Measurements from ENCODE around the gene SNAI3.

Gene SNAI3

DNA sequence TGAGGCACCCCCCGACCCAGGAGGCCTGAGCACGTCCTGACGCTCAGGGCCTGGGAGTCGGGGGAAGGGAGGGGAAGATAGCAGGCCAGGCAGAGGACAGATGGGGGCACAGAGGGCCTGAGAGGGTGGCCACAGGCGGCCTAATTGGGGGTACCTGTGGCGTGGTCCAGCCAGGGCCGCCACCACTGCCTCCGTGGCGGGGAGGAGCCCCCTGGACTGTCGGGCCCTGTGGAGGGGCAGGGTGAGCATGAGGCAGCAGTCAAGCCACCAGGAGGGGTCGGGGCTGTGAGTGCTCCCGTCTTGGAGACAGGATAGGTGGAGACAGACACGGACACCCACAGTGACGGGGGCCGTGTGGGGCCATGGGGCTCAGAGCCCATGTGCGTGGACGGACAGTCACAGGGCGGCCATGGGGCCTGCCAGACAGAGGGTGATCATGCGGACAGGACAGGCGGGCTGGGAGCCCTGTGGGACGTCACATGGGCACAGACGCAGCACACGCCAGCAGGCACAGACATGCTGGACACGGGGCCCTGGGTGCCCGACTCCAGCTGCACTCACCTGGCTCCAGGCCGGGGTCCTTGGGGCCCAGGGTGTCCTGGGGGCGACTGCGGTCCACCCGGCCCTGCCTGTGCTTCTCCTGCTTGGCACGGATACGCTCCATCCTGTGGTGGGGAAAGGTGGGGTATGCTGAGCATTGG is 38.7 kb upstream of the SNAI3 start:
- no peaks in the 10 kb centered on the region for H3K9me3 Mint-ChIP-seq
- H3K36me3 Mint-ChIP-seq: peaks cover 1% of the 10 kb centered on the region
- no peaks in the 10 kb centered on the region for H3K27me3 Mint-ChIP-seq
- no peak overlapping the region for H3K27ac Mint-ChIP-seq
- H3K4me3 Mint-ChIP-seq: no peak overlapping the region
- H3K4me1 Mint-ChIP-seq: no peaks in the 10 kb centered on the region

DNA sequence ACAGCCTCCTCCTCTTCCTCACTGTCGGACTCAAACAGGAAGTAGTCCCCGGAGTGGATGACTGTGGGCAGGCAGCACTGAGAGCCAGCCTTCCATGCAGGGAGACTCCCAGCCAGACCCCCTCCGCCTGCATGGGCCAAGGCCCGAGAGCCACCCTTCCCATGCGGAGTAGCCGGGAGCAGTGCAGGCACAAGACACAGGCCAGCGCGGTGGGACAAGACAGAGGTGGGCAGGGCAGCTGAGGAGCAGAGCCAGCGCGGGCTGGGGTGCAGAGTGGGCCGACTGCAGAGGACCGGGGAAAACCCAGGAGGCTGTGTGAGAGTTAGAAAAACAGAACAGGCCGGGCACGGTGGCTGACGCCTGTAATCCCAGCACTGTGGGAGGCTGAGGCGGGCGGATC is 37.6 kb upstream of the SNAI3 start:
- H3K4me3 Mint-ChIP-seq: no peak overlapping the region
- no peak overlapping the region for H3K27ac Mint-ChIP-seq
- no peaks in the 10 kb centered on the region for H3K9me3 Mint-ChIP-seq
- no peaks in the 10 kb centered on the region for H3K27me3 Mint-ChIP-seq
- H3K36me3 Mint-ChIP-seq: peaks cover 3% of the 10 kb centered on the region
- no peaks in the 10 kb centered on the region for H3K4me1 Mint-ChIP-seq

DNA sequence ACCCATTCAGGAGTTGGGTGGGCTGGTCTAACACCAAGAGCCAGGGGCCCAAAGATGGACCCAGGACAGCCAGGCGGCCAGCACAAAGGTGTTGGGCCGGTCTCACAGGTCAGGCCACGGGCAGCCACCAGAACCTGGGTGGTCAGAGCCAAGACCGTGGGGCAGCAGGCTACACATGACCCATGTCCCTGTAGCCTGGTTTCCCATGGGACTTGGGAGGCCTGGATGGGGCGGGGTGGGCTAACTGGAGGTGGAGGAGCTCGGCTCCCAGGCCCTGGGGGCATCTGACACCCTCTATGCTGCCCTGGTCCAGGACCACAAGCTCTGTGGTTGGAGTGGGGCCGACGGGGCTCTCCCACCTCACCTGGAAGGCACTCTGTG is 37.2 kb upstream of the SNAI3 start:
- no peak overlapping the region for H3K27ac Mint-ChIP-seq
- no peak overlapping the region for H3K4me3 Mint-ChIP-seq
- H3K4me1 Mint-ChIP-seq: no peaks in the 10 kb centered on the region
- H3K9me3 Mint-ChIP-seq: no peaks in the 10 kb centered on the region
- H3K27me3 Mint-ChIP-seq: no peaks in the 10 kb centered on the region
- peaks cover 3% of the 10 kb centered on the region for H3K36me3 Mint-ChIP-seq

DNA sequence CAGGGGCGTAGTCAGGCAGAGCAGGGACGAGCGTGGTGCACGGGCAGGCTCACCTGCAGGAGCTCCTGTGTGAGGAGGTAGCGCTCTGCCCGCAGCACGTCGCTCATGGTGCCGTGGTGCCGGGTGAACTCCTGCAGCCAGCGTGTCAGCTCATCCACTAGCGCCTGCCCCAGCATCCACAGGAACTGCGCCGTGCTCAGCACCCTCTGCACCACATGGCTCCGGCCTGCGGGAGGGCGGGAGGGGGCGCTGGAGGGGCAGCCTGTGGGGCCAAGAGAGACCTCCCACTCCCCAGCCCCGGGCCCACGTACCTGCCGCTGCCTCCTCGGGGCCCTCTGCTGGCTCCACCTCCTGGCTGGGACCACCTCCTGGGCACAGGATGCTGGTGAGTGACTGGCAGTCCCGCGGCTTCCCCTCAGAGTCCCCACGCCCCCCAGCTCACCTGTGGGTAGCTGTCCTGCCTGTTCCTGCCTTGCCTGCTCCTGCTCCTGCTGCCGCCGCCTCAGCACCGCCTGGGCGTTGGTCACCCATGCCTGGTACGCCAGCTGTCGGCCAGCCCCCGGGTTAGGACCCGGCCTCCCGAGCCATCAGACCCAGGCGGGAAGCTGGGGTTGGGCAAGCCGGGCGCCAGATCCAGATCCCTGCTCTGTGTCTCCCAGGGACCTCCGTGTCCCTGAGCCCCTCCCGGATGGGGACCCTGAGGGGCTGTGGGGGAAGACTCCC is 36.6 kb upstream of the SNAI3 start:
- Mint-ChIP-seq H3K9me3 (no peaks in the 10 kb centered on the region), H3K4me1 (no peaks in the 10 kb centered on the region), H3K4me3 (no peak overlapping the region), H3K27me3 (no peaks in the 10 kb centered on the region), H3K36me3 (peaks cover 3% of the 10 kb centered on the region), H3K27ac (no peak overlapping the region)

DNA sequence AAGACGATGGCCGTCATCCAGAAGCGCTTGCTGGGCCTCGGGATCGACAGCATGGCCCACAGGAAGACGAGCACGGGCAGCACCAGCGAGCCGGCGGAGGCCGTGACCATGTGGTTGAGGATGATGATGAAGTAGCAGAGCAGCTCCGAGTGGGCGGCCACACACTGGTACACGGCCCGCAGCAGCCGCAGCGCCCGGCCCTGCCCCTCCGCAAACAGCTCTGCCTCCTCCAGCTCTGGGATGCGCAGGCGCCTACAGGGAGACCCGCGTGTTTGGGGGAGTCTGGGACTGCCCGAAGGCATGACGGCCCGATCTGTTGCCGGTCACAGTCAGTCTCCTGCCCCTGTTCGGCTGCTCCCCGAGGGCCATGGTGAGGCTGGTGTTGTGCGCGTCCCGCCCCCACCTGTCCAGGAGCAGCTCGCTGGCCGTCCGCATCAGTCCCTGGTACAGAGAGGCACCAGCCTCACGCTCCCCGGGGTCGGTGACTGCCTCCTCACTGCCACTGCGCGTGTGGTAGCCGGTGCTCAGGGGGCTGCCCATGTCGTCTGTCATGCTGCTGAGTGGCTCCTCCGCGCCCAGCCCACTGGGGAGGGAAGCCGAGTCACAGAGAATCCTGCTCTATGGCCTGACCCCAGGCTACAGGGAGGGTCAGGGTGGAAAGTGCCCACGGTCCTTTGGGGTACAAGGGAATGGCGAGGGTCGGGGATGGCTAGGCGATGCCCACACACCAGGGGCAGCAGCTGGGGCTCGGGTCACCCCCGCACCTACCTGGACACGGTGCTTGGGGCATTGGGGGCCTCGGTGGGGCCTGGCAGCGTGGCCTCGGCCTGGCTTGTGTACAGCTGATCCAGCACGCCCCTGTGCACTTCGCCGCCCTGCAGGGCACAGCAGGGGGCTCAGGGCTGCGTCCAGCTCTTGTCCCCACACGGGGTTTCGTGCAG is 35.8 kb upstream of the SNAI3 start:
- Mint-ChIP-seq H3K9me3 (no peaks in the 10 kb centered on the region), H3K27ac (no peak overlapping the region), H3K4me1 (no peaks in the 10 kb centered on the region), H3K27me3 (no peaks in the 10 kb centered on the region), H3K36me3 (peaks cover 5% of the 10 kb centered on the region), H3K4me3 (no peak overlapping the region)

DNA sequence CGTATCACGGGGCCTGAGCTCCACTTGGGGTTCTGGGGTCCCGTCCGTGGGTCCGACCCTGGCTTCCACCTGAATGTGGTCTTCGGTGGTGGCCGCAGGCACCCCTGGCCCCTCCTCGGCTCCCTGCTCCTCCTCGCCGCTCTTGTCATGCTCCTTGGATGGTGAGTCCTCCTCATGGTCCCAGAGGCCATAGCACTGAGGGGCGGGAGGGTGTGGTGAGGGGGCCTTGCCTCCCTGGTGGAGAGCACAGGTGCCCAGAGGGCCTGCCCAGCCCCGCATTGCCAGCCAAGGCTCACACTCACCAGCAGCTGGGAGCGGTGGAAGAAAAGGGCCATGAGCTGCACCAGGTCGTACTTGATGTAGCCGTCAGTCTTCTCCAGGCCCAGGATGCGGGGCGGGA is 34.9 kb upstream of the SNAI3 start:
- no peak overlapping the region for H3K27ac Mint-ChIP-seq

DNA sequence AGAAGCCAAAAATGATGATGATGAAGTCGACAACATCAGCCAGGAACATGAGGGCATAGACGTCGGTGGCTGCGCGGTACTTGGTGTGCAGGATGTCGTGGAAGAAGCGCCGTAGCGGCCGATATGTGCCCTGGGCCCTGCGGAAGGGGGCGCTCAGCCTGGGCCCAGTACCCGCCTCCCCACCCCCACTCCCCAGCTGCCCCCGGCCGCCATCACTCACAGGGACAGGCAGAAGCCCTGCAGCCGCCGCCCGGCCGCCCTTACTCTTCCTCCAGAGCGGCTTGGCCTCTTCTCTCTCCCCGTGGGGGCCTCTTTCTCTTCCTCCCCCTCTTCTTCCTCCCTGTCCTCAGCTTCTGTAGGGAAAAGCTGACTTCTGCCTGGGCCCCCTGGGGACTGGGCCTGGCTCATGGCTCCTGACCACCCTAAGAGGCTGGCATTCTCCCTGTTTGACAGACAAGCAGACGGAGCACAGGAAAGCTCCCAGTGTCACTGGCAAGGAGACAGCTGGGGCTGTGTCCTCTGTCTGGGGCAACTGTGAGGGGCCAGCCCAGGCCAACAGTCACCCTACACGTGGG is 34.2 kb upstream of the SNAI3 start:
- Mint-ChIP-seq H3K4me1 (no peaks in the 10 kb centered on the region), H3K27me3 (no peaks in the 10 kb centered on the region), H3K9me3 (no peaks in the 10 kb centered on the region), H3K27ac (peak overlapping the region; percentile 59), H3K36me3 (peaks cover 5% of the 10 kb centered on the region), H3K4me3 (no peak overlapping the region)

More for the DNA sequence above, 34.9 kb upstream of the SNAI3 start:
- Mint-ChIP-seq H3K4me1 (no peaks in the 10 kb centered on the region), H3K9me3 (no peaks in the 10 kb centered on the region), H3K27me3 (no peaks in the 10 kb centered on the region), H3K36me3 (peaks cover 5% of the 10 kb centered on the region), H3K4me3 (no peak overlapping the region)

DNA sequence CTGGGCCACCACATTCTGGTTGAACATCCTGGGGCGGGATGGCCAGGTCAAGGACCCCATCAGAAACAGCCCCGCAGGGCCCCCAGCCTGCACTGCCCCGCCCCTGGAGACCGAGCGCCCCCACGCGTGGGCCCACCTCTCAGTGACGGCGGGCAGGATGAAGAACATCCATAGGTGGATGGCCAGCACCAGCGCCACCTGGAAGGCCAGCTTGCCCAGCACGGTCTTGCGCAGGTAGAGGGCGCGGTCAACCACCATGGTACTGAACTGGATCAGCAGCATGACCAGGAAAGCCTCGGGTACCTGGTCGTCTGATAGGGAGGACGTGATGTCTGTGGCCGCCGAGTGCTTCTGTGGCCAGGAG is 33.6 kb upstream of the SNAI3 start:
- peak overlapping the region; percentile 30 for H3K27ac Mint-ChIP-seq
- H3K9me3 Mint-ChIP-seq: no peaks in the 10 kb centered on the region
- peaks cover 5% of the 10 kb centered on the region for H3K36me3 Mint-ChIP-seq

DNA sequence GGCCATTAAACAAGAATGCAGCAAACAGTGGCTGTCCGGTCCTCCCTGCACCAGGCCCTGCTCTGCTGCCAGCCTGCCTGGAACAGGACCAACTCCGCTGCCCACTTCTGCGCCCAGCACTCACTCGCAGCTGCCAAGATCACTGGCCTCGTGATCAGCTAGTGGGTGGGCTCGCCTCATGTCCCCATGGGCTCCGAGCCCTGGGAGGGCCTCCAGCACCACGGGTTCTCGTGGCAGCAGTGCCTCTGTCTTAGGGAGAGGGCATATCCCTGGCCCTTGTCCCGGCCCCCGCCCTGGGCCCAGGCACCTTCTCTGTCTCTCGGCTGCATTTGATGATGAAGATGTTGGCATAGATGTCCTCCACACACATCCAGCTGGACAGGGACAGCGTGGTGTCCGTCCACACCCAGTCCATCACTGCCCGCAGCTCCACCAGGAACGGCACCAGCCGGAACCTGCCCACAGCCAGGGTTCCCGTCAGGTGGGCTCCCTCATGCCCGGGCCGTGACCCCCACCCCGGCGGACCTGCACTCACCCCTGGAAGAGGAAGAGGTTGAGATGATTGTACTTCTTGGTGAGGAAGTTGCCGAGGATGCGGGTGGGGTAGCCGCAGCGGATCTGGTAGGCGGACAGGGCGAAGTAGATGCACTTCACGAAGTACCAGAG is 33.1 kb upstream of the SNAI3 start:
- no peaks in the 10 kb centered on the region for H3K9me3 Mint-ChIP-seq
- peaks cover 5% of the 10 kb centered on the region for H3K36me3 Mint-ChIP-seq
- no peaks in the 10 kb centered on the region for H3K4me1 Mint-ChIP-seq

More for the DNA sequence above, 33.6 kb upstream of the SNAI3 start:
- no peaks in the 10 kb centered on the region for H3K4me1 Mint-ChIP-seq
- H3K4me3 Mint-ChIP-seq: no peak overlapping the region
- no peaks in the 10 kb centered on the region for H3K27me3 Mint-ChIP-seq

DNA sequence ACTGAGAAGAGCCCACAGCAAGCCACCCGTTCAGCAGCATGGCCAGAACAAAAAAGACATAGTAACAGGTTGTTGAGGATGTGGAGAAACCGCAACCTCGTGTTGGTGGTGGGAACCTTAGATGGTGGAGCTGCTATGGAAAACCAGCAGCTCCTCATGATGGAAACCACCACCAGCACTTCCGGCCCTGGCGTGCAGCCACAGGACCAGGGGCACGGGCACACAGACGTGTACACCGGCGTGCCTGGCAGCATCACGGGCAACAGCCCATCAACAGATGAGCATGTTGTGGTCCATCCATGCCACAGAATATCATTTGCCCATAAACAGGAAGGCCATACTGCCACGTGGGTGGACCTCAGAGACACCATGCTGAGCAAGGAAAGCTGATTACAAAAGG is 31.9 kb upstream of the SNAI3 start:
- Mint-ChIP-seq H3K27me3 (no peaks in the 10 kb centered on the region), H3K27ac (peak overlapping the region; percentile 23), H3K9me3 (no peaks in the 10 kb centered on the region), H3K4me3 (no peak overlapping the region), H3K4me1 (no peaks in the 10 kb centered on the region), H3K36me3 (peaks cover 5% of the 10 kb centered on the region)

More for the DNA sequence above, 33.1 kb upstream of the SNAI3 start:
- Mint-ChIP-seq H3K4me3 (no peak overlapping the region), H3K27ac (no peak overlapping the region), H3K27me3 (no peaks in the 10 kb centered on the region)

DNA sequence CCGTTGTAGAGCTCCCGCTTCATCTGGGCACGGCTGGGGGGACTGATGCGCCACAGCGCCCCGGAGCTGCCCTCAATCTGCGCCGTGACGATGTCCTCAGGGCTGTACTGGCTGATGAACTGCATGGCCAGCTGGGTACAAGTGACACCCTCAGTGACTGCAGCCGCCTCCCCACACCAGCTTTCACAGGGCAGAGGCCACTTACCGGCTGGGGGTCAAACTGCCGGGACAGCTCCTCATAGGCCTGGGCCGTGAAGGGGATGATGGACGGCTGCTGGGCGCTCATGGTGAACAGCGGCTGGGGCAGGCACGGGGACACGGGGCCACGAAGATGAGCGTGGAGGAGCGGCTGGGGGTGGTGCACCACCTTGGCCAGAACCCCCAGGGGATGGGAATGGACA is 30.3 kb upstream of the SNAI3 start:
- Mint-ChIP-seq H3K9me3 (no peaks in the 10 kb centered on the region), H3K27me3 (no peaks in the 10 kb centered on the region), H3K4me1 (peaks cover 5% of the 10 kb centered on the region), H3K36me3 (peaks cover 5% of the 10 kb centered on the region), H3K27ac (no peak overlapping the region), H3K4me3 (no peak overlapping the region)

DNA sequence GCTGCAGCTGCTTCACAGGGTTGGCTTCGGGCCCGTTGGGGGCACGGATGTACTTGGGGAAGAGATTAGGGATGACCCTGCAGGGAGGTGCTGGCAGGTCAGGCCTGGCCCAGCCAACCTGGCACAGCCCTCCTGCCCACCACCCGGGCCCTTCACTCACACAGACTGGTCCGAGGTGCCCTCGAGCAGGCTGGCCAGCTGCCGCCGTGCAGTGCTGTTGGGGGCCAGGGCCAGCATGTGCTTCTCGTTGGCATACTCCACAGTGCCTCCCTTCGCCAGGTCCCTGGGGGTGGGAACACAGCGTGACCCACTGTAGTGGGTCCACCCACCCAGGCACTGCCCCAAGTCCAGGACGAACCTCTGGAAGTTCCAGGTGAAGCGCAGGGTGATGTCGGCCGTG is 29.9 kb upstream of the SNAI3 start:
- peaks cover 7% of the 10 kb centered on the region for H3K4me1 Mint-ChIP-seq
- no peaks in the 10 kb centered on the region for H3K9me3 Mint-ChIP-seq
- no peak overlapping the region for H3K4me3 Mint-ChIP-seq
- no peaks in the 10 kb centered on the region for H3K27me3 Mint-ChIP-seq
- H3K36me3 Mint-ChIP-seq: peaks cover 5% of the 10 kb centered on the region
- no peak overlapping the region for H3K27ac Mint-ChIP-seq

DNA sequence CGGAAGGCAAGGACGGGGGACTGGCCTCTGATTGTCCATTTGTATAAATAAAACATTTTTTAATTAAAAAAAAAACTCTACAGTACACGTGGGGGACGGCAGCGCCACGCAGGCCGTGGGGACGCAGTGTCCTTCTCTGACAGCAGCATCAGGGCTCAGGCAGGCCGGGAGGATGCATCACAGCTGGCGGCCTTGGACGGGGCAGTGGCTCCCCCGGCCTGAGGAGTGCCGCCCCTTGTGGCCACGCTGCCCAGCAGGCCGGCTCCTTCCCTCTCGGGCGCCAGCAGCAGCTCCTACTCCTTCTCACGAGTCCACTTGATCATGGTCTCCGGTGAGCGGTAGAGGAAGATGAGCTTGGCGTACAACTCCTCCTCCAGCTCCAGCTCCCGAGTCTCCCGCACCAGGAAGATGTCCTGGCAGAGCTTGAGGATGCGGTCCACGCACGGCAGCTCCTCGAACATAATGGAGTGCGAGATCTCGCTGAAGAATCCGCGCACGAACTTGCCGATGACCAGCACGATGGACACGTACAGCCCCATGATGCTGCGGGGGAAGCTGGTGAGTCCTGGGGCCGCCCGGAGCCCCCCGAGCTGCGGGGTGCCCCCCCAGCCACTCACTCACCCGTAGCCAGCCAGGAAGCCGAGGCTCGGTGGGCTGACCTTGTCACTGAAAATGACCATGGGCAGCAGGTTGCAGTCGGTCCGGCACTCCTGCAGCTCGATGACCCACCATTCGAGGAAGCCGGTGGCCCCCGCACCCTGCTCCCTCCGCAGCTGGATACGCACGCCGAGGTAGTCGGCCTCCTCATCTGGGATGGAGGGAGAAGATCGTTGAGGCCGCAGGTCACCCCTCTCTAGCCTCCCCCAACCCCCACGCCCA is 29.2 kb upstream of the SNAI3 start:
- peaks cover 7% of the 10 kb centered on the region for H3K4me1 Mint-ChIP-seq

More for the DNA sequence above, 29.2 kb upstream of the SNAI3 start:
- Mint-ChIP-seq H3K9me3 (no peaks in the 10 kb centered on the region), H3K4me3 (no peak overlapping the region), H3K36me3 (peaks cover 4% of the 10 kb centered on the region), H3K27ac (no peak overlapping the region), H3K27me3 (no peaks in the 10 kb centered on the region)

Data from activated naive CD4-positive, alpha-beta T cell treated with anti-CD3 and anti-CD28 coated beads, Interleukin-2, amount 50 U/mL, for 24 hours (primary cell).